B cell (primary cell): Measurements from ENCODE around the gene RABGAP1L.

Source experiments
- CTCF ChIP-seq: fragments of 200-600 bp; IDR thresholded peaks from one replicate; pipeline ENCODE4 v1.8.0; 2022; ENCODE audit warnings: antibody characterized with exemption, mild to moderate bottlenecking
- EZH2 ChIP-seq: IDR thresholded peaks from 2 replicates; pipeline ENCODE4 v1.6.1; 2012; ENCODE audit warnings: borderline replicate concordance, low read depth, mild to moderate bottlenecking, moderate library complexity, low read length; ENCODE audit not compliant: insufficient read depth, poor library complexity, severe bottlenecking

- no peak for TF ChIP-seq EZH2
- no peak for TF ChIP-seq CTCF
These were observed 52.2 kb downstream of the RABGAP1L start for GRCh38 chr1:174211486-174211885.
